ENCODE results near the gene RXRA.

RXRA gene

DNA sequence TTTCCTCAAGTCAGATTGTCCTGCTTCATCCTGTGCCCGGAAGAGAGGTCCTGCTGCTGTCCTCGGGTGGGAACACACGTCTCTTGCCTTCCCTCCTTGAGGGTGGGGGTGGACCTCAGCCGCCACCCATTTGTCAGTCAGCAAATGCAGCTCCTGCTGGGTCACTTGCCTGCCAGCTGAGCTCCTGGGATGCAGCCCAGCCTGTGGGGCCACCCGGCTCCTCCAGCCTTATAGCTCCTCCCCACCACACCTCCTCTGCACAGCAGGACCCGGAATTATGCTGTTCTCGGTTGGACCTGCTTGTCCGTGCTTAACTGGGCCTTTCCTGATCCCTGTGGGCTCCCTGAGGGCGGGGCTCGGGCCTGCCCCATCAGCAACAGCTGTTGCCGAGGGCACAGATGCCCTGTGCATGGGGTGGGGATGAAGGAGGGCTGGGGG lies 52.7 kb downstream of the RXRA start (continued):
- TF ChIP-seq, protein P1, sequence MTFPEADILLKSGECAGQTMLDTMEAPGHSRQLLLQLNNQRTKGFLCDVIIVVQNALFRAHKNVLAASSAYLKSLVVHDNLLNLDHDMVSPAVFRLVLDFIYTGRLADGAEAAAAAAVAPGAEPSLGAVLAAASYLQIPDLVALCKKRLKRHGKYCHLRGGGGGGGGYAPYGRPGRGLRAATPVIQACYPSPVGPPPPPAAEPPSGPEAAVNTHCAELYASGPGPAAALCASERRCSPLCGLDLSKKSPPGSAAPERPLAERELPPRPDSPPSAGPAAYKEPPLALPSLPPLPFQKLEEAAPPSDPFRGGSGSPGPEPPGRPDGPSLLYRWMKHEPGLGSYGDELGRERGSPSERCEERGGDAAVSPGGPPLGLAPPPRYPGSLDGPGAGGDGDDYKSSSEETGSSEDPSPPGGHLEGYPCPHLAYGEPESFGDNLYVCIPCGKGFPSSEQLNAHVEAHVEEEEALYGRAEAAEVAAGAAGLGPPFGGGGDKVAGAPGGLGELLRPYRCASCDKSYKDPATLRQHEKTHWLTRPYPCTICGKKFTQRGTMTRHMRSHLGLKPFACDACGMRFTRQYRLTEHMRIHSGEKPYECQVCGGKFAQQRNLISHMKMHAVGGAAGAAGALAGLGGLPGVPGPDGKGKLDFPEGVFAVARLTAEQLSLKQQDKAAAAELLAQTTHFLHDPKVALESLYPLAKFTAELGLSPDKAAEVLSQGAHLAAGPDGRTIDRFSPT (tag by site-specific recombination; IDR thresholded peaks at IDR 0.05): no peak
- TF ChIP-seq, protein P2, sequence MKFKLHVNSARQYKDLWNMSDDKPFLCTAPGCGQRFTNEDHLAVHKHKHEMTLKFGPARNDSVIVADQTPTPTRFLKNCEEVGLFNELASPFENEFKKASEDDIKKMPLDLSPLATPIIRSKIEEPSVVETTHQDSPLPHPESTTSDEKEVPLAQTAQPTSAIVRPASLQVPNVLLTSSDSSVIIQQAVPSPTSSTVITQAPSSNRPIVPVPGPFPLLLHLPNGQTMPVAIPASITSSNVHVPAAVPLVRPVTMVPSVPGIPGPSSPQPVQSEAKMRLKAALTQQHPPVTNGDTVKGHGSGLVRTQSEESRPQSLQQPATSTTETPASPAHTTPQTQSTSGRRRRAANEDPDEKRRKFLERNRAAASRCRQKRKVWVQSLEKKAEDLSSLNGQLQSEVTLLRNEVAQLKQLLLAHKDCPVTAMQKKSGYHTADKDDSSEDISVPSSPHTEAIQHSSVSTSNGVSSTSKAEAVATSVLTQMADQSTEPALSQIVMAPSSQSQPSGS (tag by site-specific recombination; IDR thresholded peaks at IDR 0.05; ENCODE audit: low read depth): no peak
- TF ChIP-seq, protein P3, sequence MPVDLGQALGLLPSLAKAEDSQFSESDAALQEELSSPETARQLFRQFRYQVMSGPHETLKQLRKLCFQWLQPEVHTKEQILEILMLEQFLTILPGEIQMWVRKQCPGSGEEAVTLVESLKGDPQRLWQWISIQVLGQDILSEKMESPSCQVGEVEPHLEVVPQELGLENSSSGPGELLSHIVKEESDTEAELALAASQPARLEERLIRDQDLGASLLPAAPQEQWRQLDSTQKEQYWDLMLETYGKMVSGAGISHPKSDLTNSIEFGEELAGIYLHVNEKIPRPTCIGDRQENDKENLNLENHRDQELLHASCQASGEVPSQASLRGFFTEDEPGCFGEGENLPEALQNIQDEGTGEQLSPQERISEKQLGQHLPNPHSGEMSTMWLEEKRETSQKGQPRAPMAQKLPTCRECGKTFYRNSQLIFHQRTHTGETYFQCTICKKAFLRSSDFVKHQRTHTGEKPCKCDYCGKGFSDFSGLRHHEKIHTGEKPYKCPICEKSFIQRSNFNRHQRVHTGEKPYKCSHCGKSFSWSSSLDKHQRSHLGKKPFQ (tag by site-specific recombination; IDR thresholded peaks at IDR 0.05): peak; percentile 60
- TF ChIP-seq ZNF354C (tag by site-specific recombination; IDR thresholded peaks at IDR 0.05; ENCODE audit: borderline replicate concordance, low read depth): no peak
- TF ChIP-seq ZNF335 (tag by site-specific recombination; conservative IDR thresholded peaks at IDR 0.05): no peak
- TF ChIP-seq ZNF391 (tag by site-specific recombination; IDR thresholded peaks at IDR 0.05; ENCODE audit: borderline replicate concordance, low read depth): no peak
- no peak for TF ChIP-seq ZNF76 (tag by site-specific recombination; IDR thresholded peaks at IDR 0.05; ENCODE audit: borderline replicate concordance, low read depth)
- TF ChIP-seq ZNF501 (tag by site-specific recombination; IDR thresholded peaks at IDR 0.05): no peak
- no peak for TF ChIP-seq YY1 (tag by site-specific recombination; IDR thresholded peaks at IDR 0.05)
- 0 out of 2 replicates have a peak, but pooled peaks have one; percentile 35 for TF ChIP-seq ZBTB8A (tag by site-specific recombination; IDR thresholded peaks at IDR 0.05)
- no peak for TF ChIP-seq MZF1 (tag by site-specific recombination; IDR thresholded peaks at IDR 0.05; ENCODE audit: borderline replicate concordance)
- no peak for TF ChIP-seq ZNF560 (tag by site-specific recombination; IDR thresholded peaks at IDR 0.05; ENCODE audit: borderline replicate concordance)
- TF ChIP-seq BCL11A (tag by site-specific recombination; IDR thresholded peaks at IDR 0.05; ENCODE audit: low read depth): no peak
- no peak for TF ChIP-seq ZNF416 (tag by site-specific recombination; IDR thresholded peaks at IDR 0.05)
- TF ChIP-seq ZNF514 (tag by site-specific recombination; IDR thresholded peaks at IDR 0.05): no peak
- no peak for TF ChIP-seq GLI4 (tag by site-specific recombination; IDR thresholded peaks at IDR 0.05)
- no peak for TF ChIP-seq ZNF2 (tag by site-specific recombination; IDR thresholded peaks at IDR 0.05)
- no peak for TF ChIP-seq SCRT2 (tag by site-specific recombination; IDR thresholded peaks at IDR 0.05)
- peak; percentile 57 for TF ChIP-seq ZBTB20 (tag by site-specific recombination; IDR thresholded peaks at IDR 0.05)
- TF ChIP-seq, protein P4, sequence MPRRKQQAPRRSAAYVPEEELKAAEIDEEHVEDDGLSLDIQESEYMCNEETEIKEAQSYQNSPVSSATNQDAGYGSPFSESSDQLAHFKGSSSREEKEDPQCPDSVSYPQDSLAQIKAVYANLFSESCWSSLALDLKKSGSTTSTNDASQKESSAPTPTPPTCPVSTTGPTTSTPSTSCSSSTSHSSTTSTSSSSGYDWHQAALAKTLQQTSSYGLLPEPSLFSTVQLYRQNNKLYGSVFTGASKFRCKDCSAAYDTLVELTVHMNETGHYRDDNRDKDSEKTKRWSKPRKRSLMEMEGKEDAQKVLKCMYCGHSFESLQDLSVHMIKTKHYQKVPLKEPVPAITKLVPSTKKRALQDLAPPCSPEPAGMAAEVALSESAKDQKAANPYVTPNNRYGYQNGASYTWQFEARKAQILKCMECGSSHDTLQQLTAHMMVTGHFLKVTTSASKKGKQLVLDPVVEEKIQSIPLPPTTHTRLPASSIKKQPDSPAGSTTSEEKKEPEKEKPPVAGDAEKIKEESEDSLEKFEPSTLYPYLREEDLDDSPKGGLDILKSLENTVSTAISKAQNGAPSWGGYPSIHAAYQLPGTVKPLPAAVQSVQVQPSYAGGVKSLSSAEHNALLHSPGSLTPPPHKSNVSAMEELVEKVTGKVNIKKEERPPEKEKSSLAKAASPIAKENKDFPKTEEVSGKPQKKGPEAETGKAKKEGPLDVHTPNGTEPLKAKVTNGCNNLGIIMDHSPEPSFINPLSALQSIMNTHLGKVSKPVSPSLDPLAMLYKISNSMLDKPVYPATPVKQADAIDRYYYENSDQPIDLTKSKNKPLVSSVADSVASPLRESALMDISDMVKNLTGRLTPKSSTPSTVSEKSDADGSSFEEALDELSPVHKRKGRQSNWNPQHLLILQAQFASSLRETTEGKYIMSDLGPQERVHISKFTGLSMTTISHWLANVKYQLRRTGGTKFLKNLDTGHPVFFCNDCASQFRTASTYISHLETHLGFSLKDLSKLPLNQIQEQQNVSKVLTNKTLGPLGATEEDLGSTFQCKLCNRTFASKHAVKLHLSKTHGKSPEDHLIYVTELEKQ (tag by site-specific recombination; IDR thresholded peaks at IDR 0.05; ENCODE audit: borderline replicate concordance): no peak
- peak; percentile 82 for TF ChIP-seq GLIS1 (tag by site-specific recombination; IDR thresholded peaks at IDR 0.05)
- TF ChIP-seq ZNF350 (tag by site-specific recombination; IDR thresholded peaks at IDR 0.05): no peak
- TF ChIP-seq SP7 (tag by site-specific recombination; IDR thresholded peaks at IDR 0.05): no peak
- TF ChIP-seq ZNF48 (tag by site-specific recombination; IDR thresholded peaks at IDR 0.05): no peak
- TF ChIP-seq ZNF707 (tag by site-specific recombination; IDR thresholded peaks at IDR 0.05): no peak
- no peak for TF ChIP-seq ZNF394 (tag by site-specific recombination; IDR thresholded peaks at IDR 0.05; ENCODE audit: borderline replicate concordance)
- no peak for TF ChIP-seq ZNF292 (tag by site-specific recombination; IDR thresholded peaks at IDR 0.05; ENCODE audit: borderline replicate concordance, low read depth)
- peak; percentile 93 for TF ChIP-seq ZNF423 (tag by site-specific recombination; IDR thresholded peaks at IDR 0.05)
- TF ChIP-seq, protein P5, sequence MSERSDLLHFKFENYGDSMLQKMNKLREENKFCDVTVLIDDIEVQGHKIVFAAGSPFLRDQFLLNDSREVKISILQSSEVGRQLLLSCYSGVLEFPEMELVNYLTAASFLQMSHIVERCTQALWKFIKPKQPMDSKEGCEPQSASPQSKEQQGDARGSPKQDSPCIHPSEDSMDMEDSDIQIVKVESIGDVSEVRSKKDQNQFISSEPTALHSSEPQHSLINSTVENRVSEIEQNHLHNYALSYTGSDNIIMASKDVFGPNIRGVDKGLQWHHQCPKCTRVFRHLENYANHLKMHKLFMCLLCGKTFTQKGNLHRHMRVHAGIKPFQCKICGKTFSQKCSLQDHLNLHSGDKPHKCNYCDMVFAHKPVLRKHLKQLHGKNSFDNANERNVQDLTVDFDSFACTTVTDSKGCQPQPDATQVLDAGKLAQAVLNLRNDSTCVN (tag by site-specific recombination; optimal IDR thresholded peaks at IDR 0.05): no peak
- no peak for TF ChIP-seq HOXA7 (CRISPR knock-in tag; IDR thresholded peaks at IDR 0.05; ENCODE audit: borderline replicate concordance)
- TF ChIP-seq ZNF785 (tag by site-specific recombination; IDR thresholded peaks at IDR 0.05): no peak
- TF ChIP-seq ZNF132 (tag by site-specific recombination; IDR thresholded peaks at IDR 0.05; ENCODE audit: borderline replicate concordance): no peak
- no peak for TF ChIP-seq ZNF121 (tag by site-specific recombination; IDR thresholded peaks at IDR 0.05)

Data from HEK293 (cell line).